Adrenal gland (tissue), 5 donors: ENCODE data around the gene NPEPL1.

Experiments used
- CTCF ChIP-seq, 6 experiments: fragments of 450-650 bp in 4 of 6; fragments of 200-600 bp in 2 of 6; sonication (generic) in 1 of 6; IDR thresholded peaks; 1 replicate in 5 of 6; 2 replicates in 1 of 6; pipeline versions ENCODE4 v1.5.1 to v1.8.0; 2016 to 2021; ENCODE audit warnings: antibody characterized with exemption in 6 of 6, mild to moderate bottlenecking in 2 of 6, moderate library complexity in 1 of 6
- POLR2A ChIP-seq, 2 donors: fragments of 450-650 bp; IDR thresholded peaks; one replicate each; pipeline ENCODE4 v1.6.1; 2017; ENCODE audit warnings: antibody characterized with exemption in 2 of 2, mild to moderate bottlenecking in 2 of 2, moderate library complexity in 1 of 2
- donor health status: DM: no; HTN: no; CAD: no.

GRCh38 chr20:58666702-58667101 lies 25.9 kb upstream of the NPEPL1 start:
- TF ChIP-seq CTCF (IDR thresholded peaks at IDR 0.05) (no peak), POLR2A (IDR thresholded peaks at IDR 0.05) (no peak)
